COLO668 (cell line): Measurements from ENCODE around the gene IFNL4.
"Not testable (repeated sequence)": the region's sequence is repeated elsewhere in the genome, so short reads cannot be mapped to it uniquely, and the experiment has no call there.

Source experiments
- DNase-seq: peaks from one replicate; lab custom pipeline; 2025; ENCODE audit not compliant: unreplicated experiment; lab: John Stamatoyannopoulos, UW

Gene IFNL4

GRCh38 chr19:39248806-39249205 is at the start of gene IFNL4:
IFNL4 (minus strand) TSS chr19:39248856.
- no peak for DNase-seq

GRCh38 chr19:39297931-39298634 is 49.4 kb upstream of the IFNL4 start:
- DNase-seq = no peak

- DNase-seq = no peak
Measured at GRCh38 chr19:39296906-39297305, 48.2 kb upstream of the IFNL4 start.

- no peak for DNase-seq
Measured at GRCh38 chr19:39296055-39296645, 47.5 kb upstream of the IFNL4 start, which contains the start of gene IFNL1. IFNL1 (plus strand) TSS chr19:39296407; CDS start chr19:39296422, 15 bp downstream.

- no peak for DNase-seq
Measured at GRCh38 chr19:39293394-39293793, 44.7 kb upstream of the IFNL4 start.

- DNase-seq = no peak
Measured at GRCh38 chr19:39284032-39284431, 35.4 kb upstream of the IFNL4 start.

GRCh38 chr19:39282021-39282420 is 33.4 kb upstream of the IFNL4 start:
- DNase-seq = no peak

GRCh38 chr19:39277598-39277997 is 28.9 kb upstream of the IFNL4 start:
- DNase-seq = no peak

- no peak for DNase-seq
Measured at GRCh38 chr19:39276740-39277139, 28.1 kb upstream of the IFNL4 start.

- DNase-seq = no peak
Measured at GRCh38 chr19:39275578-39275977, 26.9 kb upstream of the IFNL4 start.

GRCh38 chr19:39273859-39274258 is 25.2 kb upstream of the IFNL4 start:
- DNase-seq = not testable (repeated sequence)

- no peak for DNase-seq
Measured at GRCh38 chr19:39270036-39270871, 21.6 kb upstream of the IFNL4 start.

GRCh38 chr19:39269369-39269768 is 20.7 kb upstream of the IFNL4 start:
- not testable (repeated sequence) for DNase-seq

GRCh38 chr19:39268531-39269223 is 20.0 kb upstream of the IFNL4 start:
- not testable (repeated sequence) for DNase-seq

- not testable (repeated sequence) for DNase-seq
Measured at GRCh38 chr19:39268085-39268484, 19.4 kb upstream of the IFNL4 start, which contains the start of gene IFNL2. IFNL2 (plus strand) TSS chr19:39268396; CDS start chr19:39268569, 173 bp downstream.

GRCh38 chr19:39265321-39265916 is 16.8 kb upstream of the IFNL4 start:
- no peak for DNase-seq

- no peak for DNase-seq
Measured at GRCh38 chr19:39264306-39265290, 15.9 kb upstream of the IFNL4 start.

- no peak for DNase-seq
Measured at GRCh38 chr19:39263912-39264305, 15.3 kb upstream of the IFNL4 start.

GRCh38 chr19:39262496-39262895 is 13.8 kb upstream of the IFNL4 start:
- no peak for DNase-seq
